Nephron (organoid): ENCODE data around the gene ZGPAT.

Source experiments
- H3K27ac Mint-ChIP-seq, 3 experiments: 2 replicates each; pipeline ENCODE4 v1.8.0; 2020; ENCODE audit warnings: mixed read lengths in 3 of 3, mild to moderate bottlenecking in 2 of 3, moderate library complexity in 1 of 3
- H3K27me3 Mint-ChIP-seq: 2 replicates; pipeline ENCODE4 v1.8.0; 2021; ENCODE audit warnings: low read depth, mild to moderate bottlenecking, moderate library complexity, mixed read lengths
- H3K36me3 Mint-ChIP-seq: 2 replicates; pipeline ENCODE4 v1.8.0; 2020; ENCODE audit warnings: low read depth, mixed read lengths
- H3K4me1 Mint-ChIP-seq: 2 replicates; pipeline ENCODE4 v1.8.0; 2020; ENCODE audit warnings: mixed read lengths
- H3K4me3 Mint-ChIP-seq, 3 experiments: 2 replicates each; pipeline ENCODE4 v1.8.0; 2020; ENCODE audit warnings: mild to moderate bottlenecking in 3 of 3, mixed read lengths in 3 of 3, moderate library complexity in 2 of 3
- H3K9me3 Mint-ChIP-seq: 2 replicates; pipeline ENCODE4 v1.8.0; 2020; ENCODE audit warnings: mixed read lengths
- CTCF ChIP-seq, 3 experiments: fragments of 200-600 bp; sonication (generic); IDR thresholded peaks; one replicate each; pipeline ENCODE4 v1.5.0; 2021; ENCODE audit warnings: antibody characterized with exemption in 3 of 3; ENCODE audit not compliant: unreplicated experiment in 3 of 3

The ZGPAT gene

GRCh38 chr20:63697357-63697867, 10.4 kb upstream of the ZGPAT start:
- no peak for TF ChIP-seq CTCF (IDR thresholded peaks at IDR 0.05; ENCODE audit: unreplicated experiment in 3 of 3)
- Mint-ChIP-seq H3K4me3 (peak overlapping the region in 1 of 3 experiments; percentile 2), H3K27me3 (peaks cover 3% of the 10 kb centered on the region), H3K36me3 (peaks cover 7% of the 10 kb centered on the region), H3K9me3 (no peaks in the 10 kb centered on the region), H3K4me1 (no peaks in the 10 kb centered on the region), H3K27ac (no peak overlapping the region)

DNA sequence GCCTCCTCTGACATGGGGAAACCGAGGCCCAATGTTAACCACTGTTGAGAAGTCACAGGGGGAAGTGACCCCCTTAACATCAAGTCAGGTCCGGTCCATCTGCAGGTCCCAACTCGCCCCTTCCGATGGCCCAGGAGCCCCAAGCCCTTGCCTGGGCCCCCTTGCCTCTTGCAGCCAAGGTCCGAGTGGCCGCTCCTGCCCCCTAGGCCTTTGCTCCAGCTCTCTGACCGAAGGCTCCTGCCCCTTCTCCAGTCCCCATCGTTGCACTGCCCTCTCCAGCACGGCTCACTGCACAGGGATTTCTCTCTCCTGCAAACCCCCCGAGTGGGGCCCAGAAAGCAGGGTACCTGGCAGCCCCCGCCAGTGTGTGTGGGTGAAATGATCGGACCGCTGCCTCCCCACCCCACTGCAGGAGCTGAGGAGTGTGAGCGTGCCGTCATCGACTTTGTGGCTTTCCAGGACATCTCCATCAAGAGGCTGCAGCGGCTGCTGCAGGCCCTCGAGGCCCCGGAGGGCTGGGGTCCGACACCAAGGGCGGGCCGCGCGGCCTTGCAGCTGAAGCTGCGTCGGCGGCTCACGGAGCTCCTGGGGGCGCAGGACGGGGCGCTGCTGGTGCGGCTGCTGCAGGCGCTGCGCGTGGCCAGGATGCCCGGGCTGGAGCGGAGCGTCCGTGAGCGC, 9.8 kb upstream of the ZGPAT start:
- Mint-ChIP-seq H3K4me1 (no peaks in the 10 kb centered on the region), H3K27ac (no peak overlapping the region), H3K4me3 (peak overlapping the region in 1 of 3 experiments; percentile 14), H3K36me3 (peaks cover 4% of the 10 kb centered on the region), H3K9me3 (no peaks in the 10 kb centered on the region), H3K27me3 (peaks cover 3% of the 10 kb centered on the region)
- no peak for TF ChIP-seq CTCF (IDR thresholded peaks at IDR 0.05; ENCODE audit: unreplicated experiment in 3 of 3)

GRCh38 chr20:63698739-63699465, 8.9 kb upstream of the ZGPAT start:
- H3K27me3 Mint-ChIP-seq = peaks cover 3% of the 10 kb centered on the region
- no peaks in the 10 kb centered on the region for H3K9me3 Mint-ChIP-seq
- no peak for TF ChIP-seq CTCF (IDR thresholded peaks at IDR 0.05; ENCODE audit: unreplicated experiment in 3 of 3)
- no peak overlapping the region for H3K4me3 Mint-ChIP-seq
- no peaks in the 10 kb centered on the region for H3K4me1 Mint-ChIP-seq
- no peak overlapping the region for H3K27ac Mint-ChIP-seq
- peaks cover 1% of the 10 kb centered on the region for H3K36me3 Mint-ChIP-seq

GRCh38 chr20:63699466-63700198, 8.2 kb upstream of the ZGPAT start:
- no peak for TF ChIP-seq CTCF (IDR thresholded peaks at IDR 0.05; ENCODE audit: unreplicated experiment in 3 of 3)
- peaks cover 3% of the 10 kb centered on the region for H3K27me3 Mint-ChIP-seq
- no peaks in the 10 kb centered on the region for H3K9me3 Mint-ChIP-seq
- H3K4me3 Mint-ChIP-seq = no peak overlapping the region
- no peaks in the 10 kb centered on the region for H3K36me3 Mint-ChIP-seq
- no peak overlapping the region for H3K27ac Mint-ChIP-seq
- no peaks in the 10 kb centered on the region for H3K4me1 Mint-ChIP-seq

GRCh38 chr20:63700199-63701050, 7.4 kb upstream of the ZGPAT start:
- no peaks in the 10 kb centered on the region for H3K4me1 Mint-ChIP-seq
- TF ChIP-seq CTCF (IDR thresholded peaks at IDR 0.05; ENCODE audit: unreplicated experiment in 3 of 3) = no peak
- peaks cover 7% of the 10 kb centered on the region for H3K36me3 Mint-ChIP-seq
- no peak overlapping the region for H3K4me3 Mint-ChIP-seq
- H3K27me3 Mint-ChIP-seq = peaks cover 3% of the 10 kb centered on the region
- no peaks in the 10 kb centered on the region for H3K9me3 Mint-ChIP-seq
- no peak overlapping the region for H3K27ac Mint-ChIP-seq
